ENCODE results near the gene BCR.
A peak's percentile ranks its signal among the peaks of the same experiment; 100 is the strongest.

BCR gene

GRCh38 chr22:23241562-23242472, 61.5 kb downstream of the BCR start:
- no peak for TF ChIP-seq CTCF (conservative IDR thresholded peaks at IDR 0.05; ENCODE audit: low read depth, low read length)
- H3K4me3 ChIP-seq (ENCODE audit: low read length), result no peak overlapping the region
- DNase-seq (ENCODE audit: low read depth), result no peak

- TF ChIP-seq CTCF (conservative IDR thresholded peaks at IDR 0.05; ENCODE audit: low read depth, low read length), result peak; percentile 37
- no peak overlapping the region for H3K4me3 ChIP-seq (ENCODE audit: low read length)
- no peak for DNase-seq (ENCODE audit: low read depth)
Measured at GRCh38 chr22:23242473-23243001, 62.2 kb downstream of the BCR start.

GRCh38 chr22:23243006-23243573, 62.8 kb downstream of the BCR start:
- no peak for DNase-seq (ENCODE audit: low read depth)
- H3K4me3 ChIP-seq (ENCODE audit: low read length), result no peak overlapping the region
- TF ChIP-seq CTCF (conservative IDR thresholded peaks at IDR 0.05; ENCODE audit: low read depth, low read length), result no peak

GRCh38 chr22:23243859-23244689, 63.8 kb downstream of the BCR start:
- no peak for TF ChIP-seq CTCF (conservative IDR thresholded peaks at IDR 0.05; ENCODE audit: low read depth, low read length)
- H3K4me3 ChIP-seq (ENCODE audit: low read length), result no peak overlapping the region
- no peak for DNase-seq (ENCODE audit: low read depth)

- H3K4me3 ChIP-seq (ENCODE audit: low read length), result no peak overlapping the region
- DNase-seq (ENCODE audit: low read depth), result no peak
- TF ChIP-seq CTCF (conservative IDR thresholded peaks at IDR 0.05; ENCODE audit: low read depth, low read length), result no peak
Measured at GRCh38 chr22:23244690-23245044, 64.4 kb downstream of the BCR start.

- DNase-seq (ENCODE audit: low read depth), result no peak
- TF ChIP-seq CTCF (conservative IDR thresholded peaks at IDR 0.05; ENCODE audit: low read depth, low read length), result no peak
- H3K4me3 ChIP-seq (ENCODE audit: low read length), result no peak overlapping the region
Measured at GRCh38 chr22:23245045-23245798, 64.9 kb downstream of the BCR start.
